IMR-90 (cell line): ENCODE results near the gene HTR1E.

ENCODE experiments used
- CTCF ChIP-seq: conservative IDR thresholded peaks from 2 replicates; pipeline ENCODE4 v1.5.1; 2012; ENCODE audit warnings: mild to moderate bottlenecking, low read depth, low read length, improper control_type of control experiment
- NFE2L2 ChIP-seq: fragments of 150-350 bp; IDR thresholded peaks from 2 replicates; pipeline ENCODE4 v1.6.1; 2016; ENCODE audit warnings: low read depth, mild to moderate bottlenecking, low read length
- POLR2A ChIP-seq: IDR thresholded peaks from 2 replicates; pipeline ENCODE4 v1.6.1; 2012; ENCODE audit warnings: mild to moderate bottlenecking, low read depth, low read length
- RAD21 ChIP-seq: IDR thresholded peaks from 2 replicates; pipeline ENCODE4 v1.6.1; 2012; ENCODE audit warnings: low read length, improper control_type of control experiment
- RCOR1 ChIP-seq: IDR thresholded peaks from 2 replicates; pipeline ENCODE4 v1.6.1; 2012; ENCODE audit warnings: mild to moderate bottlenecking, low read length, improper control_type of control experiment; ENCODE audit not compliant: insufficient replicate concordance
- USF2 ChIP-seq: fragments of 150-350 bp; IDR thresholded peaks from 2 replicates; pipeline ENCODE4 v1.6.1; 2017; ENCODE audit warnings: mild to moderate bottlenecking, antibody characterized with exemption, low read length, low read depth

DNA sequence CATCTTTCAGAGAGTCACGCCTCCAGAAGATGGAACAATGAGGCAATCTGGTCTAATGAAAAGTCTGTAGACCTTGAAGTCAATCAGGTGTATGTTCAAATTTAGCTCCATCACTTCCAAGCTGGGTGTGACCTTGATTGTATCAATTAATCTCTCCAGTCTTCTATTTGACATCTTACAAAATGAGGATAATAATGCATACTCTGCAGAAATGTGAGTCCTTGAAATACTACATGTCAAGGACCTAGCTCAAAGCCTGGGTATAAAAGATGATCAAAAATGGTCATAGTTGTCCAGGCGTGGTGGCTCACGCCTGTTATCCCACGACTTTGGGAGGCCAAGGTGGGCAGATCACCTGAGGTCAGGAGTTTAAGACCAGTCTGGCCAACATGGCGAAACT lies 127.8 kb downstream of the HTR1E start:
- TF ChIP-seq USF2, result no peak
- TF ChIP-seq CTCF, result no peak
- TF ChIP-seq POLR2A, result no peak
- TF ChIP-seq RAD21, result no peak
- no peak for TF ChIP-seq NFE2L2
- no peak for TF ChIP-seq RCOR1
